HG03432 (cell line): Measurements from ENCODE around the gene NFX1.

Experiments used
- ATAC-seq: cut with Tn5 transposase; IDR thresholded peaks from one replicate; pipeline ENCODE4 v1.9.1; 2021; ENCODE audit warnings: mild to moderate bottlenecking, moderate library complexity; ENCODE audit not compliant: unreplicated experiment

NFX1 gene

DNA sequence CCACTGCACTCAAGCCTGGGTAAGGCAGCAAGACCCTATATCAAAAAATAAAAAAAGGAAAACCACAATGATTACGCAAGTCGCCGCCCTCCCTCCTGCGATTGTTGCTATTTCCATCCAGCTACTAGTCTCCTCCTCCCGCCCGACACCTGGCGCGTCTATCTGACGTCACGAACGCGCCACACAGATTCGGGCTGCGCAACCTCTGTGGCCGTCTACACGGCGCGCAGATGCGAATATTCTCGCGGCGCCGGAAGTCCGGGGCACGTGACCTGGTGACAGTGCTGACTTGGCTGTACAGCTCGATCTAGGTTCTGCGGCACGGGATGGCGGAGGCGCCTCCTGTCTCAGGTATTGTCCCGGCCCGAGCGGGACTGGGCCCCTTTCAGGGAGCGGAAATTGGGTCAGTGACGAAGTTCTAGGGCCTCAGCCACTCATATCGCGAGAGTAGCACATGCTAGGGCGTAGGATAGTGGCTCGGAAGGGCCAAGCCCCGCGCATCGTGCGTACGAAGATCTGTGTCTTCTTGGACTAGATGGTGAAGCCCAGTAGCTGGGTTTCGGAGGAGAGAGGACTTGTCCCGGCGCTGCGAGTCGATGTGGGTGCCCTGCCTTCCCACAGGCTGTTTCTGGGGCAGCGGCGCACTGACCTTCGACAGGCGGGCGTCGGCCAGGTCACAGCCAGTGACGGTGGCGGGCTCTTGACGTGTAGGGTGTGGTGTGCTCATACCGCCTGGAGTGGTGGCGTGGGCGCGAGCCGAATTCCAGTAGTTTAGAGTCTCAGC lies at the start of gene NFX1:
TSS of gene NFX1 (plus strand) at position 270 of the 784 bp plus-strand sequence. CDS start at position 327, 57 bp downstream.
- ATAC-seq: peak; percentile 89

DNA sequence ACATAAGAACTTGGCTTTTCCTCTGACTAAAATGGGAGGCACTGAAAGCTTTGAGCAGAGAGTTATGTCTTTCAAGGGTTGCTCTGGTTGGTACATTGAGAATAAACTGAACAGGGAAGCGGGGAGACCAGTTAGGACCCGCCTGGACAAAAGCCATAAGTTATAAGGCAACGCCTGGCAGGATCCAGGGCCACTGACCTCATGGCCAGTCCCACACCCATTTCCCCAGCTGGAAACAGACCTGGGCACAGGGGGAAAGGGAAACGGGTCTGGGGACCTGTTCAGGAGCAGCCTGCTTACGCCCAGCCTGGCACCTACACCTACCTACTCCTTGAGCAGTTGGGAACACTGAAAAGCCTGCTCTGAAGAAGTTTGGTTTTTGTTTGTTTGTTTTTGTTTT lies 49.0 kb upstream of the NFX1 start:
- no peak for ATAC-seq

DNA sequence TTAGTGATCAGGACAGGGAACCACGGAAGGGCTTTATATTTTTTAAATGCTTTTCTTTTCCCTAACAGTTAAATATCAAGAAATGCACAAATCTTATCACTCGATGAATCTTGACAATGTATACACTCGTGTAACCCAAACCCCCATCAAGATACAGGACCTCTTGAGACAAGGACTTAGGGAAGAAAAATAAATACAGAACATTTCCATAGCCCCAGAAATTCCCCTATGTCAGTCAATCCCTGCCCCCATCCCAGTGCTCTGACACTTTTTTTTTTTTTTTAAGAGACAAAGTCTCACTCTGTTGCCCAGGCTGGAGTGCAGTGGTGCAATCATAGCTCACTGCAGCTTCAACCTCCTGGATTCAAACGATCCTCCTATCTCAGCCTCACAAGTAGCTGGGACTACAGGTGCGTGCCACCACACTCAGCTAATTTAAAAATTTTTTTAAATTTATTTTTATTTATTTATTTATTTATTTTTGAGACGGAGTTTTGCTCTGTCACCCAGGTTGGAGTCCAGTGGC lies 47.6 kb upstream of the NFX1 start:
- ATAC-seq: no peak

DNA sequence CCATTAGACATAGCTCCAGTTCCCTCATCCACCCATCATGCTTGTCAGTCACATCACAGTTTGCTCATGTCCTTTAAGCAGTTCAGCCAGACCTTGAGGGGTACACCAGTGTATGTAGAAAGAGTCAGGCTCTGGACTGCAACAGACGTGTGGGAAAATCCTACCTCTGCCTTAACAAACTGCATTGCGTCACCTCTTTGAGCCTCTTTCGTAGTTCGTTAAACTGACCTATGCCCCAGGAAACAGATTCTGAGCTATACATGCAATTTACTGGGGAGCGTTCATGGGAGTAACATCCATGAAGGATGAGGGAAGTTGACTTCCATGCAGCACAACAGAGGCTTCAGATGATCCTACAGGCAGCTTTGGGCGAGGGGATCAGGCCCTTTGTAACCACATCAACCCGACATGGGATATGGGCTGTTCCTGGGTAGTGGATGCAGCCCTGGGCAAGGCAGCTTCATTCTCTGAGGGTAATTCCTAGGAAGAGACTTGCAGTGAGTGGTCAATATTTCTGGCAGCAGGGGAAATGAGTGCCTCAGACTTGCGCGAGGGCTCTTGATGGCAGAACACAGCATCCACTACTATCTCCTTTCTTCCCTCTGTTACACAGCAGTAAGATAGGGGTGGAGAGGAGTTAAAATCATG lies 46.1 kb upstream of the NFX1 start:
- no peak for ATAC-seq

GRCh38 chr9:33245341-33245740 lies 45.0 kb upstream of the NFX1 start:
- no peak for ATAC-seq

DNA sequence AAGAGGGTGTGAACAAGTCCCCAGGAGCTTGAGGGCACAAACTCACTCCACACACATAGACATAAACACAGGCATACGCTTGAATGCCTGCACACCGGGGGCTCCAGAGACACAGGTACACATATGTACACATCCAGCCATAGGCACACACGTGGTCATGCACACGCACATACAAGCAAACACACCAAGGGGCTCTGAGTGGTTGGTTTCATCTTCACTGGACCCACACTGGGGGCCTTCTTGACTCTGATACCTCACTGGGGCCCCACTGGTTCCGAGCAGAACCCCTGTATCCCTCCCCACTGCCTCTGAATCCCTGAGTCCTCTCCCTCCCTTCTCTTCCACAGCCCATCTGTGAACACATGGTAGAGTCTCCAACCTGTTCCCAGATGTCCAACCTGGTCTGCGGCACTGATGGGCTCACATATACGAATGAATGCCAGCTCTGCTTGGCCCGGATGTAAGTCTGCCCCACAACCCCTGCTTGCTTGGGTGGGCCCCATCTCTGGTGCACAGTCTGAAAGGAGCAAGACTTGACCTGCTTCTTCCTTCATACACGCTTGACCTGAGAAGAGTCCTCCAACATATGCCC lies 44.0 kb upstream of the NFX1 start:
- no peak for ATAC-seq

DNA sequence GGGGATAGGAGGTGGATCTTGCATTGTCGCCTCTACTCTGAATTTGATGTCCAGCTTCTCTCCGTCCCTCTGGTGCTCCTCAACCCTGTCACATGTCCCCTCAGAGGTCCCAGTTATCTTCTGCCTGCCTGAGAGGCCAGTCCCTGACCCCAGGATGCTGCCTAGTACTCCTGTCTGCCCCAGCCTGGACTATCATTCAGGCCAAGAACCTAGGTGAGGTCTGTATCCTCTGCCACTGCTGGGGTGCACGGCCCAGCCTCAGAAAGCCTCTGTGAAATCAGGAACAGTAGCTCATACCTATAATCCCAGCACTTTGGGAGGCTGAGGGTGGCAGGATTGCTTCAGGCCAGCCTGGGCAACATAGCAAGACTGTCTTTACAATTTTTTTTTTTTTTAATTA lies 41.7 kb upstream of the NFX1 start:
- ATAC-seq: peak; percentile 9

GRCh38 chr9:33249087-33249658 lies 41.1 kb upstream of the NFX1 start:
- peak; percentile 68 for ATAC-seq

DNA sequence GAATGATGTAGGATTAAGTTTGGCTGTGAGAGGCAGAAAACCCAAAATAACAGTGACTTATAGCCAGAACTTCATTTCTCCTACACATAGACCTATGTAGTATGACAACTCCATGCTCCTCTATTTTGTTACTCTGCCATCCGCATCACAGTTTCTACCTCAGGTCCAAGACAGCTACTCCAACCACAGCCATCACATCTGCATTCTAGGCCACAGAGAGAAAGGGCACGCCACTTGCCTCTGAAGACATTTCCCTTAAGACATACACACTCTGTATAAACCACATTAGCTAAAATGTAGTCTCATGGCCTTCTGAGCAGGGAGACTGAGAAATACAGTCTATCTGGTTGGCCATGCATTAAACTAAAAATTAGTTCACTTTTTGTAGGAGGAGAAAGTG lies 40.3 kb upstream of the NFX1 start:
- no peak for ATAC-seq

DNA sequence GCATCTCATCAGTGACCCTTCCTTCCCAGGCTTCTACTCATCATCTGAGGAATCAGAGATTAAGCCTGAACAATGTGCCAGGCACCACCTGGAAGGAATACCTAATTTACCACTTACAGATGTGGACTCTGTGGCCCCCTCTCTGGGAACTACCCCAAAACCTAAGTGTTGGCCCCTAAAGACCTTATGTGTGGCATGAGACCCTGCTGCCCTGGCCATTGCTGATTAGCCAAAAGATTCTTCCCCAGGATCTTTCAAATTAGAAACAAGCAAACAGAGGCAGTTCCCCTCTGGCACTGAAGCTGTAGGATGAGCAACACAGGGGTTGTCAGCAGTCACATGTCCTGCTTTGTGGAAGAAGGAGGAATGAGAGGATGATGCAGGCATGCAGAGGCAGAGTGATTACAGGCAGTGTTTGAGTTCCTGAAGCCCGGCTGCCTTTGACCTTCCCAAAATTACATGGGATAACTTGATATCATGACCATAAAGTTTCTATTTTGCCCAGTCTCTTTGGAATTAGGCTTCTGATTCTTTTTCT lies 39.8 kb upstream of the NFX1 start:
- no peak for ATAC-seq

- ATAC-seq: no peak
These were observed 36.1 kb upstream of the NFX1 start for GRCh38 chr9:33254211-33254610.

DNA sequence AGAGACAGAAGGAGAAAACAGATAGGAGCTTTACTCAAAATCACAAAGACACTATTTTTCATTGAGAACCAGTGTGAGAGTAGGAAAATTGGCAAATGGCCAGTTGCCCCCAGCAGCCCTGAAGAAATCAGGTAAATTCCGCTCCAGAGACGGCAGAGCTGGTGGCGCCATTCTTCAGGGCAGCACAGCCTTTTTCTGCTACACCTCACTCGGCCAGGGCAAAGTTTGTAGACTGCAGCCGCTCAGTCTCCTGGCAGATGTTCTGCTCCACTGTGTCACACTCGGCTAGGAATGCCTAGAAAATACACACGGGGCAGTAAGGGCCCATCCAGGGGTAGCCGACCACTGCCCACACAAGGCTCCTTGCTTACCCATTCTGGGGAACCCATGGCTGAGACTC lies 35.3 kb upstream of the NFX1 start:
- no peak for ATAC-seq

DNA sequence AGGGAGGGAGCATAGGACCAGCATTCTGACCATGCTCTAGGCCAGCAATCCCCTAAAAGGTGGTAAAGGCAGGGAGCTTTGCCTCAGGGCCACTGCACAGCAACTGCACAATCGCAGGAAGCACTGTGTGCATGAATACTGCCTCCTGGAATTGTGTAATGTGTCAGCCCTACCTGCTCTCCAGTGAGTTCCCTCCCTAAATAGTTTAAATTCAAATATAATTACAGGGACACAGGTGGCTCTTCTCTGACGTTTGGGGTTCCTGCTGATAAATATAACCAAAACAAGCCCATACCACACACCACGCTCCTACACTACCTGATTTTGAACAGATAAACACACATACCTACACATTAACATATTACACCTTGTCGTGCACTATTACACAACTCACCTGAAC lies 34.8 kb upstream of the NFX1 start:
- ATAC-seq: no peak

DNA sequence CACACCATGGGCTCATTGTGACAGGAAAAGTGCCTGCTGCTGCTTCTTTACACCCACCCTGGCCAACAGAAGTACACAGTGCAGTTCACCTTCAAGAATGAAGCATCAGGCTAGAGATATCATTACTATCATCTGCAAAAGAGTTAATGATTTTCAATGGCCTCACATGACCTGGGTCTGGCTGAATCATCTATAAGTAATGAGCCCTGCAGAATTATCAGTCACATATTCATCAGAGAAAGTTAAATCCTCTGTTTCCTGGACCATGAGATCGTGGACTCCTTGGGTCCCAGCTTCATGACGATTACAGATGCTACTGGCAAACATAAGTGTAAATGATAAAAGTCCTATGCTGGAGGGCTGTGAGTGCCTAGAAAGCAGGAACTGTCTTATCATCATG lies 34.1 kb upstream of the NFX1 start:
- ATAC-seq: no peak

- ATAC-seq: no peak
These were observed 33.0 kb upstream of the NFX1 start for GRCh38 chr9:33257276-33257675.

GRCh38 chr9:33260372-33260771 lies 29.9 kb upstream of the NFX1 start:
- no peak for ATAC-seq

GRCh38 chr9:33263131-33264002 lies 26.9 kb upstream of the NFX1 start:
- peak; percentile 1 for ATAC-seq

GRCh38 chr9:33264003-33264472 lies 26.3 kb upstream of the NFX1 start:
- peak; percentile 37 for ATAC-seq

GRCh38 chr9:33264473-33265177 lies 25.7 kb upstream of the NFX1 start, which contains the start of the genes BAG1 and CHMP5:
Gene BAG1, minus strand, starts transcription at chr9:33264708.
Gene CHMP5, plus strand, starts transcription at chr9:33265049. Its CDS starts 30 bp downstream, at chr9:33265079.
- ATAC-seq: peak; percentile 88
